MV-4-11 (cell line): ENCODE data around the gene CPLX1.
"Not testable (repeated sequence)": the region's sequence is repeated elsewhere in the genome, so short reads cannot be mapped to it uniquely, and the experiment has no call there.

Experiments used
- DNase-seq: peaks from one replicate; lab custom pipeline; 2025; lab: John Stamatoyannopoulos, UW

Gene CPLX1

GRCh38 chr4:775485-775884 is 50.4 kb downstream of the CPLX1 start:
- DNase-seq = not testable (repeated sequence)

DNA sequence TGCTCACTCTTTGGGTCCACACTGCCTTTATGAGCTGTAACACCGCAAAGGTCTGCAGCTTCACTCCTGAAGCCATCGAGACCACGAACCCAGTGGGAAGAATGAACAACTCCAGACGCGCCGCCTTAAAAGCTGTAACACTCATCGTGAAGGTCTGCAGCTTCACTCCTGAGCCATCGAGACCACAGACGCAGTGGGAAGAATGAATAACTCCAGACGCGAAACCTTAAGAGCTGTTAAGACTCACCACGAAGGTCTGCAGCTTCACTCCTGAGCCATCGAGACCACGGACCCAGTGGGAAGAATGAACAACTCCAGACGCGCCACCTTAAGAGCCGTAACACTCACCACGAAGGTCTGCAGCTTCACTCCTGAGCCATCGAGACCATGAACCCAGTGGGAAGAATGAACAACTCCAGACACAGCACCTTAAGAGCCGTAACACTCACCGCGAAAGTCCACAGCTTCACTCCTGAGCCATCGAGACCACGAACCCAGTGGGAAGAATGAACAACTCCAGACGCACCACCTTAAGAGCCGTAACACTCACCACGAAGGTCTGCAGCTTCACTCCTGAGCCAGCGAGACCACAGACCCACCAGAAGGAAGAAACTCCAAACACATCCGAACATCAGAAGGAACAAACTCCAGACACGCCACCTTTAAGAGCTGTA is 51.4 kb downstream of the CPLX1 start:
- DNase-seq = not testable (repeated sequence)

- no peak for DNase-seq
These were observed 52.7 kb downstream of the CPLX1 start for GRCh38 chr4:773214-773613.

- no peak for DNase-seq
These were observed 53.2 kb downstream of the CPLX1 start for GRCh38 chr4:772776-773175.

- DNase-seq = no peak
These were observed 53.8 kb downstream of the CPLX1 start for GRCh38 chr4:772118-772517.

- no peak for DNase-seq
These were observed 54.5 kb downstream of the CPLX1 start for GRCh38 chr4:771464-771863.

DNA sequence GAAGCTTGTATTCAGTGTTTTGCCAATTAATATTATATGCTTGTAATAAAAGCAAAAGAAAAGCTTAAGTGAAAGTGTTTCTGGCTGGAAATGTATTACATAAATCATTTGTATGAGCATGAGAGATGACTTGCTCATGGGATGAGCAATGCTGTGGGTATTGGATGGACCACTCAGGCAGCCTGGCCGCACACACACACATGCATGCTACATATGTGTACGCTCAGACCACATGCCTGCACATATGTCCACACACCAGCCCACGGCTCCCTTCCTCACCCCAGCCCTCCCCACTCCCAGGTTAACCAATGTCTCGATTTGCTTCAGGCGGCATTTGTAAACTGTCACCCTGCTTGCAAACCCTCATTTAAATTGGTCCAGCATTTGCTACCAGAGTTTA is 55.9 kb downstream of the CPLX1 start:
- DNase-seq = no peak

GRCh38 chr4:769511-769910 is 56.4 kb downstream of the CPLX1 start:
- no peak for DNase-seq

DNA sequence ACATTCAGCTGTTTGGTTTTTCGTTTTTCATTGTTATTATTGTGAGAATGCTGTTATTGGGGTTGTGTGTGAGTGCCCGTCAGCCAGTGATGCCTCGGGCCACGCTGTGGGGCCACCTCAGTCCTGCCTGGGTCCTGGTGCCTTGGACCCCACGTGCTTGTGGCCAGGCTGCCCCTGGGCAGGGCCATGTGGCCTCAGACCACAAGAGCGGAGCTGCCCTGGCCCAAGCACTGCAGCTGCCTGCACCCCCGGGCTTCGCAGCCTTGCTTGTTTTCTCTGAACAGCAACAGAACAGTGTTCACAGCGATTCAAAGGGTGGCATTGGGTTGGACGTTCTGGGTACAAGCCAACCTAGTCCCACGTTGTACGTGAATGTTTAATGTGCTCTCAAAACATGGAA is 56.9 kb downstream of the CPLX1 start:
- no peak for DNase-seq

DNA sequence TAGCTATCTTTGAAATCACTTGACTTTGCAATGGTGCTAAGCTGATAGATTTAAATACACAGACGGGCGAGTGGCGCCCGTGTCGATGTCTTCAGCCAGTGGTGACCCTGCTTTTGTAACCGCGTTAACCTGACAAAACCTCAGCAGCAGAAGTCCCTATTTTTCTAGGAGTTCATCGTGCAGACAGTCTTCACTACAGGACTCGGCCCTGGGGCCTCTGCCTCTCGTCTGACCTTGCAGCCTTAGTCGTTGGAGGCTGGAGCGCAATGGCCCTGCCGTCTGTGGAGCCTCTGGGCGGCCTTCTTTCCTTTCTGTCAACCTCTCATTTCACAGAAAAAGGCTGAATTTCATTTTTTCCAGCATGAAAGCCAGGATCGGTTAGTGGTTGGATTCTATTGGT is 57.9 kb downstream of the CPLX1 start:
- no peak for DNase-seq

GRCh38 chr4:766559-767283 is 59.2 kb downstream of the CPLX1 start:
- DNase-seq = no peak

GRCh38 chr4:766152-766515 is 59.8 kb downstream of the CPLX1 start:
- DNase-seq = no peak

GRCh38 chr4:764405-765169 is 61.3 kb downstream of the CPLX1 start:
- DNase-seq = no peak

DNA sequence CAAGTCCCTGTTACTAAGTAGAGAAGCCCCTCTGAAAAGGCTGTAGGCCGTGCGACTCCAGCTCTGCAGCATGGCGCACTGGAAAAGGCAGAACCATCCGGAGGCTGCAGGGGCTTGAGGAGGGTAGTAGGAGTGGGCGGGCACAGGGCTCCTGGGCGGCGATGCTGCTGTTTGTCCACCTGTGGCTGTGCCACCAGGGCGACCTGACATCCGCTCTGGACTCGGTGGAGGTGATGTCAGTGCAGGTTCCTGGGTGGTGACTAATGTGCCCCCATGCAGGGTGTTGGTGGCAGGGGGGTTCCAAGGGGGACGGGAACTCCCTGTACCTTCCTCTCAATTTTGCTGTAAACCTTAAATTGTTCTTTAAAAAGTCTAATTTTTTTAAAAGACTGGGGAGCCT is 62.0 kb downstream of the CPLX1 start:
- no peak for DNase-seq

GRCh38 chr4:763191-763810 is 62.6 kb downstream of the CPLX1 start:
- no peak for DNase-seq

- DNase-seq = peak; percentile 22
These were observed 63.4 kb downstream of the CPLX1 start for GRCh38 chr4:762211-763190.

DNA sequence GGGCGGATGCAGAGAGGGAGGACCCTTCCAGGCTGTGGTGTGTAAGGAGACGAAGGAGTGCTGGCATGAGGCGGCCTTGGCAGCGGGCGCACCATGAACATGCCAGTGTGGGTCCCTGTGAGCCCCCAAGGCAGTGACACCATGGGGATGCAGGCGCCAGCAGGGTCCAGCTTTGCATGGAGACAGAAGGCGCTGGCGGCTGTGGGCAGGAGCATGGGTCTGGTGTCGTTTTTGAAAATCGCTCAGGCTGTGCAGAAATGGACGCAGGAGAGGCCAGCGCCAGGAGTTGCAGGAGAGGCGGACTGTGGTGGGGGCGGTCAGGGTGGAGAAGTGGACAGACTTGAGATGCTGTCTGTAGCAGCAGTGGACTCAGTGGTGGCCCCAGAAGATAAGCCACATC is 64.2 kb downstream of the CPLX1 start:
- no peak for DNase-seq

DNA sequence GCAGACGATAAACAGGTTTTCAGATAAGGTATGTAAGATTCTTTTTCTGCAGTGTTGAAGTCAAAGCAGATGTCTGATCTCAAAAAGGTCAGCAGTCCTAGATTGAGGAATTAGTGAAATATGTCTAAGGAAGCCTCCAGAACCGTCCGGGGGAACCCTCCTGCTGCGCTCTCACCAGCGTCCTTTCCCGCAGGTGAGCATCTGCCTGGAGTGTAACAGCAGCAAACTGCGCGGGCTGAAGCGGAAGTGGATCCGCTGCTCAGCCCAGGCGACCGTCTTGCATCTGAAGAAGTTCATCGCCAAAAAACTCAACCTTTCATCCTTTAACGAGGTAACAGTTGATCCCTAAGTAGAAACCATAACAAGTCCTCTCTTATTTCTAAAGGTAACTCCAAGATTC is 64.8 kb downstream of the CPLX1 start:
- DNase-seq = no peak

GRCh38 chr4:760616-761015 is 65.3 kb downstream of the CPLX1 start:
- DNase-seq = no peak

DNA sequence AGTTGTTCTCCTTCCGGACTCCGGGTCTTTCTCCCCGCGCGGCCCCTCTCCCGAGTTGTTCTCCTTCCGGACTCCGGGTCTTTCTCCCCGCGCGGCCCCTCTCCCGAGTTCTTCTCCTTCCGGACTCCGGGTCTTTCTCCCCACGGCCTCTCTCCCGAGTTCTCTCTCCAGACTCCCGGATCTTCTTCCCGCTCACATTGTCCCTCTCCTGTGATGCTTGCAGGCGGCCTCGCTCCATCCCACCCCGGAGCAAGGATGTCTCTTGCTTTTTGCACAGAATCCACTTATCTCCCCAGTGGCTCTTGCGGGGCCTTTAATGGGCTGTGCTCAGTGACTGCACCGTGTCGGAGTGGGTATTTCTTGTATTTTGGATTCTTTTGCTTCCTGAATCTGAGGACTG is 66.1 kb downstream of the CPLX1 start:
- DNase-seq = not testable (repeated sequence)

GRCh38 chr4:757111-757510 is 68.8 kb downstream of the CPLX1 start:
- DNase-seq = no peak
